Stimulated activated naive B cell treated with anti-CD40 and anti-IgM and Interleukin-4, amounts not matched to agents 10 μg/mL and 1 μg/mL and 100 μg/mL, for 72 hours (primary cell): ENCODE data around the gene GPN1.
A peak's percentile ranks its signal among the peaks of the same experiment; 100 is the strongest.
"Not testable (repeated sequence)": the region's sequence is repeated elsewhere in the genome, so short reads cannot be mapped to it uniquely, and the experiment has no call there.

Experiments used
- ATAC-seq, 2 donors: fragments of 150-1000 bp; cut with Tn5 transposase; replicated peaks; 2 replicates each; pipeline ENCODE4 v1.10.0; 2021; ENCODE audit warnings: moderate library complexity in 1 of 2
- DNase-seq: peaks from one replicate; pipeline ENCODE4 v3.0.0; 2021
- H3K27ac Mint-ChIP-seq: one replicate; pipeline ENCODE4 v1.8.0; 2022; ENCODE audit warnings: mild to moderate bottlenecking, mixed read lengths
- H3K27me3 Mint-ChIP-seq, 2 donors: one replicate each; pipeline ENCODE4 v1.8.0; 2022; ENCODE audit warnings: mixed read lengths in 2 of 2
- H3K36me3 Mint-ChIP-seq, 2 donors: one replicate each; pipeline ENCODE4 v1.8.0; 2022; ENCODE audit warnings: mixed read lengths in 2 of 2, mild to moderate bottlenecking in 1 of 2
- H3K4me1 Mint-ChIP-seq, 2 donors: one replicate each; pipeline ENCODE4 v1.8.0; 2022; ENCODE audit warnings: mixed read lengths in 2 of 2, mild to moderate bottlenecking in 1 of 2
- H3K4me3 Mint-ChIP-seq, 2 donors: one replicate each; pipeline ENCODE4 v1.8.0; 2022; ENCODE audit warnings: mild to moderate bottlenecking in 2 of 2, mixed read lengths in 2 of 2, moderate library complexity in 1 of 2
- H3K9me3 Mint-ChIP-seq, 2 donors: one replicate each; pipeline ENCODE4 v1.8.0; 2022; ENCODE audit warnings: mixed read lengths in 2 of 2, mild to moderate bottlenecking in 1 of 2

Gene GPN1

DNA sequence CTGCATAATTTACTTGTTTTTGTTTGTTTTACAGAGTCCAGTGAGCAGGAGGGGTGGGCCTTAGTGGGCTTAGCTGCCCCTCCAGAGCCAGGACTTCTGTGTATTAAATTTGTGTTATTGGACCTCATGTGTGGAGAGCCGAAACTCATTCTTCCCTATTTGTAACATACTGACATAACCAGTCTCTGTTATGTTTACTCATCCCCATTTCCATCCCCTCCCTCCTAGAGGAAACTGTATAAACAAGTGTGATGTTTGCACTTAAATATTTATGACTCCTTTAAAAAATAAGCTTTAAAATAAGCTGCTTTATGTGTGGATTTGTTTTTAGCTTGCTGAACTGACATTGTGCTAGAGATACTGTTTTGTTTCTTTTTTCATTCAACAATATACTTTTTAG, 32.2 kb upstream of the GPN1 start:
- H3K9me3 Mint-ChIP-seq = peaks cover 0 to 13% of the 10 kb centered on the region in 2 donors
- H3K36me3 Mint-ChIP-seq = peaks cover 46 to 70% of the 10 kb centered on the region in 2 donors
- no peak for ATAC-seq
- DNase-seq = no peak
- no peak overlapping the region for H3K4me3 Mint-ChIP-seq
- no peaks in the 10 kb centered on the region for H3K27me3 Mint-ChIP-seq
- H3K4me1 Mint-ChIP-seq = peaks cover 18 to 29% of the 10 kb centered on the region in 2 donors
- H3K27ac Mint-ChIP-seq = peak overlapping the region; percentile 73

DNA sequence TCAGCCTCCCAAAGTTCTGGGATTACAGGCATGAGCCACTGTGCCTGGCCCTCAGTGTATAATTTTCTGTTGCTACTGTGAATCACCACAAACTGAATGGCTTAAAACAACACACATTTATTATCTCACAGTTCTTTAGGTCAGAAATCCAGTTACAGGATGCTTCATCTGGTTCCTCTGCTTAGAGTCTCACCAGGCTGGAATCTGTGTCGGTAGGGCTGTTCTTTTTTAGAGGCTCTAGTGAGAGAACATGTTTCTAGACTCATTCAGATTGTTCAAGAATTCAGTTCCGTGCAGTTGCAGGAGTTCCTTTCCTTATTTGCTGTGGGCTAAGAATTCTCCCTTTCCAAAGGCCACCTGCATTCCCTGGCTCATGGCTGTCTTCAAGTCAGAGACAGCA, 22.2 kb upstream of the GPN1 start:
- ATAC-seq (no peak), DNase-seq (no peak)
- Mint-ChIP-seq H3K4me3 (no peak overlapping the region), H3K36me3 (peaks cover 40 to 56% of the 10 kb centered on the region in 2 donors), H3K9me3 (no peaks in the 10 kb centered on the region), H3K27ac (no peak overlapping the region), H3K4me1 (peaks cover 0 to 2% of the 10 kb centered on the region in 2 donors), H3K27me3 (no peaks in the 10 kb centered on the region)

DNA sequence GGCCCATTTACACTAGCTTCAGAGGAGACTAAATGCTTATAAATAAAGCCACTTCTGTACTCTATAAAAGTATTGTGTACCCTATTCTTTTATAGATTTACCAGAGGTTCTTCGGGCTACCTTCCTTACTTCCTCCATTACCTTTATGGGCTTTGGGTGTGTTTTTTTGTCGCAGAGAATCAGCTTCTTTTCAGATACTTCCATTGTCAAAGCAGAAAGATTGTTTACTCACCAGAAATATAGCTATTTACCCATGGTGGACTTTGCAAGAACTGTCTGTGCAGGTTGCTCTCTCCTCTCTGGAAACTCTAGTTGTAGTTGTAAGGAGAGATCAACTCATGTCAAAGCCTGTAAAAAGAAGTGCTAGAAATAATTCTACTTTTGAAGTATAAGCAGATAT, 14.9 kb upstream of the GPN1 start:
- no peaks in the 10 kb centered on the region for H3K27me3 Mint-ChIP-seq
- peaks cover 22 to 46% of the 10 kb centered on the region in 2 donors for H3K36me3 Mint-ChIP-seq
- H3K27ac Mint-ChIP-seq = no peak overlapping the region
- no peak for ATAC-seq
- H3K4me3 Mint-ChIP-seq = no peak overlapping the region
- H3K4me1 Mint-ChIP-seq = peaks cover 0 to 2% of the 10 kb centered on the region in 2 donors
- H3K9me3 Mint-ChIP-seq = no peaks in the 10 kb centered on the region
- DNase-seq = no peak

DNA sequence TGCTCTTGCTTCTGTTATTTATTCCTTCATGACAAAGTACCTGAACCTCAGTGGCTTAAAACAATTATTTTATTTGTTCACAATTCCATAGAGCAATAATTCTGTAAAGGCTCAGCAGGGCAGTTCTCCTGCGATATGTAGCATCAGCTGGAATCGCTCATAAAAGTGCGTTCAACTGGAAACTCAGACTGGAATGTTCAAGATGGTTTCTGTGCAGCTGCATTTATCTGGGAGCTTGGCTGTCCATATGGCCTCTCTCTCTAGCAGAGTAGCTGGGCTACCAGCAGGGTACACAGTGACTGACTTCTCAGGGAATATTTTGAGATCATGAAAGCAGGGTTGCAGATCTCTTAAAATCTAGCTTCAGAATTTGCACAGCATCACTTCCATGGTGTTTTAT, 13.5 kb upstream of the GPN1 start:
- Mint-ChIP-seq H3K27ac (no peak overlapping the region), H3K4me1 (peaks cover 0 to 2% of the 10 kb centered on the region in 2 donors), H3K4me3 (no peak overlapping the region), H3K36me3 (peaks cover 27 to 52% of the 10 kb centered on the region in 2 donors), H3K9me3 (no peaks in the 10 kb centered on the region), H3K27me3 (no peaks in the 10 kb centered on the region)
- no peak for DNase-seq
- no peak for ATAC-seq

DNA sequence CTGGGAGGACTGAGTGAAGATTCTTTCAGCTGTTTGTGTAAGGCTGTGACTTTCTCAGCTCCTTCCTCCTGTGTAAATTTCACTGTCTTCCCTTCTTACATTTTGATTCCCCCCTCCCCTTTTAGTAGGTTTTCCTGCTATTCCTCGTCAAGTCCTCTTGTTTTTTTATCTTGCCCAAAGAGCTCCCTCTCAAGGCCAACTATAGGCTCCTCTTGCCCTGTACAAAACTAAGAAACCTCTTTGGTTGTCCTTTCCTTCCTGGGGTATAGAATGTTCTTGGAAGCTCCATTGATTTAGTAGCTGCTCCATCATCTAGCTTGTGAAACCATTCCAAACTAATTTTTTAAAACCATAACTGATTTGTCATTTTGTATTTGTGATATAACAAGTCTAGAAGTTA, 7.3 kb upstream of the GPN1 start:
- DNase-seq = no peak
- H3K4me3 Mint-ChIP-seq = no peak overlapping the region
- H3K27ac Mint-ChIP-seq = no peak overlapping the region
- no peak for ATAC-seq
- no peaks in the 10 kb centered on the region for H3K27me3 Mint-ChIP-seq
- H3K36me3 Mint-ChIP-seq = peaks cover 40 to 55% of the 10 kb centered on the region in 2 donors
- H3K4me1 Mint-ChIP-seq = no peaks in the 10 kb centered on the region
- H3K9me3 Mint-ChIP-seq = no peaks in the 10 kb centered on the region

DNA sequence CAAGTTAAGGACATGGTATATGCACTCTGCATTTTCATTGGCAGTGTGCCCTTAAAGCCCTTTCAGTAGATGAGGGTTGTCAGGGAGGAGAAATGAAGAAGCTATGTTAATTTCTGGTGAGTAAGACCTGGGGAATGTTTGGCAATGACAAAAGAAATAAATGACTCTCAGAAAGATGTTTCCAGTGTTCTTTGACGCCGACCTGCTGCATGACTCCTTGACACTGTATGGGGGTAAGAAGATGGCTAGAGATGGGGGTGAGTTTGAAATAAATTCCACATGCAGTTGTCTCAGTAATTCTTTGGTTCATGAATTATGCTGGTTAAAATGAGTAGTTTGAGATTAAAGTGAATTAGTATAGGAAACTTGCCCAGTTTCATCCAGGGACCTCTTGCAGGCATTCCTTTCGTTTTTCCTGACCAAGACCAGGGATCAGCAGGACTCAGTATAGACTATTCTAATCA, 5.9 kb upstream of the GPN1 start:
- H3K36me3 Mint-ChIP-seq = peaks cover 35 to 50% of the 10 kb centered on the region in 2 donors
- no peaks in the 10 kb centered on the region for H3K9me3 Mint-ChIP-seq
- no peak overlapping the region for H3K27ac Mint-ChIP-seq
- peaks cover 9% of the 10 kb centered on the region in 2 donors for H3K4me1 Mint-ChIP-seq
- DNase-seq = no peak
- ATAC-seq = no peak
- no peak overlapping the region for H3K4me3 Mint-ChIP-seq
- H3K27me3 Mint-ChIP-seq = no peaks in the 10 kb centered on the region

DNA sequence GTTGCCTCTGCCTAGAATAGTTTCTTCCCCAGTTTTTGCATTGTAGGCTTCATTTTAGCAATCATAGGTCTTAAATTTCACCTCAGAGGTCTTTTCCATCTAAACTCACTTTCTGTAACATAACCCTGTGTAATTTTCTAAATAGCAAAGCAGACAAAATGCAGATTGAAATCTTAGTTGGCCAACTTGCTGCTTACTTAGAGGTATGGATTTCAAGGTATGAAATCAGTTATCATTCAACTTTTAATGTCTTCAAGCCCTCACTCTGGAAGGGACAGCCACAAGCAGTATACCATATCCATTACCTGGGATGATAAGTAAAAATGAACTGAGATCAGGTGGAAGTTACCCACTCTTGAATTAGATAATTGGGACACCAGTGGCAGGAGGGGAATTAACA, 3.9 kb upstream of the GPN1 start:
- H3K9me3 Mint-ChIP-seq = no peaks in the 10 kb centered on the region
- ATAC-seq (no peak), DNase-seq (no peak)
- H3K27ac Mint-ChIP-seq = no peak overlapping the region
- no peak overlapping the region for H3K4me3 Mint-ChIP-seq
- H3K4me1 Mint-ChIP-seq = peaks cover 9 to 10% of the 10 kb centered on the region in 2 donors
- no peaks in the 10 kb centered on the region for H3K27me3 Mint-ChIP-seq
- H3K36me3 Mint-ChIP-seq = peaks cover 32 to 44% of the 10 kb centered on the region in 2 donors

DNA sequence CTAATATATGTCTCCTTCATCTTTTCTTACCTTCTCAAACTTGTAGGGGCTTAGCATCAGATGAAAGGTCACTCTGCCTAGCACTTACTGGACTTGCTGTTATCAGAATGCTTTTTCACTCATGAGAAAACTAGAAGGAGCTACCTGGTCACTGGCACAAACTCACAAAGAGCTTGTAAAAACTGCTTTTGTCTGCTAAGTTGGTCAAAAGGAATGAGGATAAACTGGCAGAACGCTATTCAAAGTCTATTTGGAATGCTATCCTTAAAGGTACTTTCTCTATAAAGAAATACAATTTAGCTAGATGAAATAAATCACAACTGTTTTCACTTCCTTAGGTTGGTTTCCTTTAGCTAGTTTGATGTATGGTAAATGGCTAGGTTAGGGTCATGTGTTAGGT, 2.5 kb upstream of the GPN1 start:
- not testable (repeated sequence) for DNase-seq, H3K4me3 Mint-ChIP-seq, ATAC-seq, H3K9me3 Mint-ChIP-seq, H3K27me3 Mint-ChIP-seq, H3K27ac Mint-ChIP-seq
- H3K4me1 Mint-ChIP-seq = peaks cover 9 to 12% of the 10 kb centered on the region in 2 donors
- peaks cover 25 to 43% of the 10 kb centered on the region in 2 donors for H3K36me3 Mint-ChIP-seq

DNA sequence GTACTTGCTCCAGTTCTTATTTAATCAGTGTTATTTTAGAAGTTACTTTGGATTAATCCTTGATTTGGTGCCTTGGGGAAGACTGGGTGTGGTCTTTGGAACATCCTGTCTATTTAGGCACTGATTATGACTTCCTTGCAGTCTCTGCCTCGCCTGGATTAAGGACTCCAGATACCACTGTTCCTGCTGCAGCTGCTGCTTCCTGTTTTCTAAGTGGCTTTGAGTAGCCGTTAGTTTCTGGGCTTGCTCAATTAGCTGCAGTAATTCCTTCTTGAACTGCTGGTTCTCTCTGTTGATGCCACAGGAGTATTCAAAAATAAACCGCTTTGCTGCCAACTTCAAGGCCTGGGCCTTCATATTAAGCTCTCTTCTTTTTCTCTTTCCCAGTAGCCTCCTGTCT, 1.9 kb upstream of the GPN1 start:
- Mint-ChIP-seq H3K36me3 (peaks cover 22 to 41% of the 10 kb centered on the region in 2 donors), H3K4me1 (peaks cover 9 to 12% of the 10 kb centered on the region in 2 donors)
- not testable (repeated sequence) for ATAC-seq, H3K9me3 Mint-ChIP-seq, DNase-seq, H3K4me3 Mint-ChIP-seq, H3K27me3 Mint-ChIP-seq, H3K27ac Mint-ChIP-seq

DNA sequence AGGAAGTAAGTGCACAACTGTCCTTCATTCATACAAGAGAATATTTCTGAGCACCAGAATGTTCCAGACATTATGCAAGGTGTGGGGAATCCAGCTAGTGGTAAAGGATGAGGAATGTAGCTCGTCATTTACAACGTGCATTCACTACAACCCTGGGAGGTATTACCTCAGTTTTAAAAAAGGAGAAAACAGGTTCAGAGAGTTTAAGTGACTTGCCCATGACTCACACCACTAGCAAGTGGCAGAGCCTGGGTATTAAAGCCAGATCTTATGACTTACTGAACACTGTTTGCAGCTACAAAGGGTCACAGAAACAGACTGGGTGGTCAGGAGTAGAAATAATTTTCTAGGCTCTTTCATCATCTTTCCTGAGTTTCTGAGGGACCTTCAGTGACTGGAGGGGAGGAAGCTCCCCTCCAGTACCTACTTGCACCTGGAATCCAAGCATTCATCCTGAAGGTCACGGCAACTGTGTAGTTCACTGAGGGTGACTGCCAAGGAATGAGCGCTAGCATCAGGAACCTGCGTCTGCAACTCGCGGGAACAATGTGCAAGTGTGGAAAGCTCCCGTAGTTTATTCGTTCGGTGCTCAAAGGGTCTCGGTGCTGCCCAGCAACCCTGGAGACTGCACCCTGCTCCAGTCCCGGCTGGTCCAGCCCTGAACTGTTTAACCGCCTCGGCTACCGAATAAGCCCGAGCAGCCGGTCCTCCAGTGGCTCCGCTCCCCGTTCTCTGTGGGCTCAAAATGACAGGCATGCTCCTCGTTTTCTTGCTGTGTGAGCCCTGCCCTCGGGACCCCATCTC, 685 bp upstream of the GPN1 start:
- Mint-ChIP-seq H3K9me3 (no peaks in the 10 kb centered on the region), H3K4me1 (peaks cover 9 to 15% of the 10 kb centered on the region in 2 donors), H3K4me3 (no peak overlapping the region), H3K36me3 (peaks cover 18 to 37% of the 10 kb centered on the region in 2 donors), H3K27me3 (no peaks in the 10 kb centered on the region), H3K27ac (peak overlapping the region; percentile 53)
- ATAC-seq (peak; percentile 47 to 49), DNase-seq (no peak)

DNA sequence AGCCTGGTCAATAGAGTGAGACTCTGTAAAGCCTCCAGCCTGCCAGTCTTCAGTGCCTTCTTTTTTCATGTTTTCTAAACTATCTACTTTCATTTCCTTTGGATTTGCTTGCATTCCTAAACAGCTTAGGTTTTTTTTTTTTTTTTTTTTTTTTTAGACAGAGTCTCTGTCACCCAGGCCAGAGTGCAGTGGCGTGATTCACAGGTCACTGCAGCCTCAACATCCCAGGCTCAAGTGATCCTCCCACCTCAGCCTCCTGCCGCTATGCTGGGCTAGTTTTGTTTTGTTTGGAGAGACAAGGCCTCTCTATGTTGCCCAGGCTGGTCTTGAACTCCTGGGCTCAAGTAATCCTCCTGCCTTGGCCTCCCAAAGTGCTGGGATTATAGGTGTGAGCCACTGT, 1.4 kb downstream of the GPN1 start:
- not testable (repeated sequence) for H3K27ac Mint-ChIP-seq, H3K9me3 Mint-ChIP-seq, H3K27me3 Mint-ChIP-seq, ATAC-seq, DNase-seq, H3K4me3 Mint-ChIP-seq
- peaks cover 17 to 42% of the 10 kb centered on the region in 2 donors for H3K36me3 Mint-ChIP-seq
- peaks cover 9 to 15% of the 10 kb centered on the region in 2 donors for H3K4me1 Mint-ChIP-seq

DNA sequence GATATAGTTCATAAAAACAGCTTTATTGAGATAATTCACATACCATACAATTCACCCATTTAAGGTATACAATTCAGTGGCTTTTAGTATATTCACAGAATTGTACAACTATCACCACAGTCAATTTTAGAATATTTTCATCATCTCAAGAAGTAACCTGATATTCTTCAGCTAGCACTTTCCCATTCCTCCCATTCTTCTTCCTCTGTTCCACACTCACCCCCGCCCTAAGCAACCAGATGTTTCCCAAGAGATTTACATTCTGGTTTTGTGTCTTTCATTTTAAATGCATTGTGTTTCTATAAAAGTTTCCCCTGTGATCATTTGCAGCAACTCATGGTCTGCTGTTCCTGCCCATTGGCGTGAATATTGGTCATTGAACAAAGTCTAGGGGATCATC, 5.4 kb downstream of the GPN1 start:
- Mint-ChIP-seq H3K27ac (no peak overlapping the region), H3K27me3 (no peaks in the 10 kb centered on the region), H3K36me3 (peaks cover 40 to 58% of the 10 kb centered on the region in 2 donors), H3K9me3 (no peaks in the 10 kb centered on the region), H3K4me1 (peaks cover 5 to 10% of the 10 kb centered on the region in 2 donors), H3K4me3 (no peak overlapping the region)
- no peak for DNase-seq
- ATAC-seq = no peak

DNA sequence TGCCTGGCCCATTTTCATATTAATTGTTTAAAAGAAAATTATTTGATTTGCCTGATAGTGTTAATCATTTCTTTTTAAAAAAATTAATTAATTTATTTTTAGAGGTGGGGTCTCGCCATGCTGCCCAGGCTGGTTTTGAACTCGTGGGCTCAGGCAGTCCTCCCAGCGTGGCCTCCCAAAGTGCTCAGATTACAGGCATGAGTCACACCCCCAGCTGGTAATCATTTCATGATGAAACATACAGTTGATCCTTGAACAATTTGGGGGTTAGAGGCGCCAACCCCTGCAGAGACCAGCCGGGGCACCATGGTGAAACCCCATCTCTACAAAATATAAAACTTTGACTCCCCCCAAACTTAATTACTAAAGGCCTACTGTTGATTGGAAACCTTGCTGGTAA, 7.9 kb downstream of the GPN1 start:
- Mint-ChIP-seq H3K4me1 (peaks cover 5 to 8% of the 10 kb centered on the region in 2 donors), H3K4me3 (no peak overlapping the region), H3K9me3 (no peaks in the 10 kb centered on the region), H3K27me3 (no peaks in the 10 kb centered on the region), H3K36me3 (peaks cover 44 to 56% of the 10 kb centered on the region in 2 donors), H3K27ac (no peak overlapping the region)
- DNase-seq = no peak
- no peak for ATAC-seq

DNA sequence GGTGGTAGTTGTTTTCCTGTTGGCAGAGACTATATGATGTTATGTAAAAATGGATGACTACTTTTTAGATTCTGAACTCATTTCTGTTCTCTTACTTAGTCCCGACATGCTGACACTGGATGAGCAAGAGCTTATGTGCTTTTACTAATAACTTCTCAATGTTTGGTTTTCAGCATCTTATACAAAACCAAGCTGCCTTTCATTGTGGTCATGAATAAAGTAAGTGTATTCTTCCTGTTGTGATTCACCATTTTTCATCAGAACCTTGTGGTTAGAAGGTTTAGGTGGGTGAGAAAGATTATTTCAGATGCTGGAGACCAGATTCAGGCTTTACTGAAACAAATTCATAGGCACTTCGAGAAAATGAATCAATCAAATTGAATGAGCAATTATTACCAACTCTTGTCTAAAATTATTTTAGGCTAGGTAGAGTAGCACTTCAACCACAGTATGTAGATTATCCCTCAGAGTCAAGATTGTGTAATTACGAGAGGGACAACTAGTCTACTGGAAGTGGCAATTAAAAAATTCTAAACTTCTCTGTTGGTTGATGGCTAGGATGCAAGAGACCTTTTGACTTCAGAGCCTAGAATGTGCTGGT, 9.3 kb downstream of the GPN1 start:
- ATAC-seq = peak in 1 of 2 donors; percentile 52
- Mint-ChIP-seq H3K4me1 (peaks cover 5% of the 10 kb centered on the region in 2 donors), H3K4me3 (no peak overlapping the region), H3K27ac (peak overlapping the region; percentile 16), H3K36me3 (peaks cover 39 to 49% of the 10 kb centered on the region in 2 donors), H3K9me3 (no peaks in the 10 kb centered on the region), H3K27me3 (no peaks in the 10 kb centered on the region)
- DNase-seq = no peak

DNA sequence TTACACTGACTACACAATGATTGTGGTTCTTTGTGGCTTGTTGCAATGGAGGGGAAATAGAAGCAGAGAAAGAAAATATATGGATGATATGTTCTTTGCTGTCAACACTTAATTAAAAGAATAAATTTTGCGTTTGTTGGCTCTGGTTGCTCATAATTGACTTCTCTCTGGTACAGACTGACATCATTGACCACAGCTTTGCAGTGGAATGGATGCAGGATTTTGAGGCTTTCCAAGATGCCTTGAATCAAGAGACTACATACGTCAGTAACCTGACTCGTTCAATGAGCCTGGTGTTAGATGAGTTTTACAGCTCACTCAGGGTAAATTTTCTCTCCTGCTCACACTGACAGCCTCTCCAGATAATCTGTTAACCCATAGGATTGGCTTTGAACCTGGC, 9.9 kb downstream of the GPN1 start:
- Mint-ChIP-seq H3K27ac (peak overlapping the region; percentile 15), H3K9me3 (no peaks in the 10 kb centered on the region), H3K4me1 (peaks cover 5% of the 10 kb centered on the region in 2 donors), H3K36me3 (peaks cover 39 to 46% of the 10 kb centered on the region in 2 donors), H3K27me3 (no peaks in the 10 kb centered on the region), H3K4me3 (no peak overlapping the region)
- no peak for ATAC-seq
- no peak for DNase-seq
